ENCODE measurements around the gene RIMS4. TPM values are rescaled to one million over a fixed set of nuclear protein-coding genes. Genes with fewer than 3 reads are reported as not detected.

The RIMS4 gene
- total RNA-seq, 4 donors from 2014 or later = 1.1 to 5.6 (median 1.9) TPM; not detected in 1

GRCh38 chr20:44737116-44737515 is 73.2 kb downstream of the RIMS4 start:
- intact Hi-C loops (cut with DNase I; ENCODE audit: low total_unique reads) = loop anchor here (5.0 to 10.0 kb wide), 2 partner anchors 205 to 352 kb away; no protein-coding TSS in a partner anchor
- WGBS, 2 donors (ENCODE audit: low coverage in 1 of 2) = 97 to 100% methylated on average over 1 to 4 of the region's 4 CpGs
- DNase-seq = no peak
- H3K27ac ChIP-seq = no peak overlapping the region
- in situ Hi-C loops (cut with MboI; ENCODE audit: low pct_ligation_motif_present in 1 of 4, low pct_unique_long_range_greater_than_20kb in 1 of 4, low sequenced_read_pairs in 3 of 4) = loop anchor here in 1 of 4 donors (5.0 kb wide), 1 partner anchor 55 kb away; no protein-coding TSS in a partner anchor
- no peak overlapping the region for H3K4me3 ChIP-seq
- TF ChIP-seq, protein P1, sequence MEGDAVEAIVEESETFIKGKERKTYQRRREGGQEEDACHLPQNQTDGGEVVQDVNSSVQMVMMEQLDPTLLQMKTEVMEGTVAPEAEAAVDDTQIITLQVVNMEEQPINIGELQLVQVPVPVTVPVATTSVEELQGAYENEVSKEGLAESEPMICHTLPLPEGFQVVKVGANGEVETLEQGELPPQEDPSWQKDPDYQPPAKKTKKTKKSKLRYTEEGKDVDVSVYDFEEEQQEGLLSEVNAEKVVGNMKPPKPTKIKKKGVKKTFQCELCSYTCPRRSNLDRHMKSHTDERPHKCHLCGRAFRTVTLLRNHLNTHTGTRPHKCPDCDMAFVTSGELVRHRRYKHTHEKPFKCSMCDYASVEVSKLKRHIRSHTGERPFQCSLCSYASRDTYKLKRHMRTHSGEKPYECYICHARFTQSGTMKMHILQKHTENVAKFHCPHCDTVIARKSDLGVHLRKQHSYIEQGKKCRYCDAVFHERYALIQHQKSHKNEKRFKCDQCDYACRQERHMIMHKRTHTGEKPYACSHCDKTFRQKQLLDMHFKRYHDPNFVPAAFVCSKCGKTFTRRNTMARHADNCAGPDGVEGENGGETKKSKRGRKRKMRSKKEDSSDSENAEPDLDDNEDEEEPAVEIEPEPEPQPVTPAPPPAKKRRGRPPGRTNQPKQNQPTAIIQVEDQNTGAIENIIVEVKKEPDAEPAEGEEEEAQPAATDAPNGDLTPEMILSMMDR (IDR thresholded peaks at IDR 0.05) = no peak
- TF ChIP-seq EP300 (IDR thresholded peaks at IDR 0.05; ENCODE audit: low read depth) (no peak), POLR2AphosphoS5 (IDR thresholded peaks at IDR 0.05) (no peak)
- no peaks in the 10 kb centered on the region for H3K36me3 ChIP-seq
- no peaks in the 10 kb centered on the region for H3K9me3 ChIP-seq
- no peaks in the 10 kb centered on the region for H3K4me1 ChIP-seq
- no peaks in the 10 kb centered on the region for H3K27me3 ChIP-seq

DNA sequence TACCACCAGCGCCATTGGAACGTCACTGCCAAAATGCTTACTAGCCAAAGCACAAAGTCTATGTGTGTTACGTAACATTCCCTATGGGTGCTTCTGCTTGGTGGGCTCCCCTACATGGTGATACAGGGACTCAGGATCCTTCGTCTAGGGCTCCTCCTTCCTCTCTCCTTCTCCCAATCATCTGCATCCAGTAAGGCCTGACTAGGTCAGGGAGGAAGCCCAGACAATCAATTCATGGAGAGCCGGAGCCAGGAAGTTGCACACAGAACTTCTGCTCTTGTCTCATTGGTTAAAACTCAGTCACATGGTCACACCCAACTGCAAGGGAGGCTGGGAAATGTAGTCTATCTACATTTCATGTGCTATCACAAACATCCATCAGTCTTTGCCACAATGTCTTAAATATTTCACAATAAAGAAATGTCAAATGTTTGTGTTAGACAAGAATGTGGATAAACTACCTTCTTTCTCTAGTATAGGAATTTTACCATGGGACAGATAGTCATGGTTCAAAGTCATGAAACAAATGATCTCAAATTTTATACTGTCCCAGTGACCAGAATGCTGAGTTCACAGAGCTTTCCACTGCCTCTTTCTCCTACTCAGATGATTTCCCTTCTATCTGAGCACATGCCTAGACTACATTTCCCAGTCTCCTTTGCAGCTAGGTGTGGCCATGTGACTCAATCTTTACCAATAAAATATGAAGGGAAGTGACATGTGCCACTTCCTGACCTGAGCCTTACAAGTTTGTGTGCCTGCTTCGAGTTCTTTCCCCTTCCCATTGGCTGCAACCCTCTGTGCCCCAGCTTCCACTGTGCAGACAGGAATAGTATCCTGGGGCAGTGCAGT is 74.0 kb downstream of the RIMS4 start:
- intact Hi-C loops (cut with DNase I; ENCODE audit: low total_unique reads) (loop anchor here (5.0 to 10.0 kb wide), 2 partner anchors 204 to 352 kb away; no protein-coding TSS in a partner anchor), in situ Hi-C loops (cut with MboI; ENCODE audit: low pct_ligation_motif_present in 1 of 4, low pct_unique_long_range_greater_than_20kb in 1 of 4, low sequenced_read_pairs in 3 of 4) (loop anchor here in 1 of 4 donors (5.0 kb wide), 1 partner anchor 54 kb away; no protein-coding TSS in a partner anchor)
- H3K9me3 ChIP-seq = no peaks in the 10 kb centered on the region
- H3K4me3 ChIP-seq = no peak overlapping the region
- H3K27me3 ChIP-seq = no peaks in the 10 kb centered on the region
- H3K27ac ChIP-seq = no peak overlapping the region
- H3K4me1 ChIP-seq = no peaks in the 10 kb centered on the region
- TF ChIP-seq EP300 (IDR thresholded peaks at IDR 0.05; ENCODE audit: low read depth) = no peak
- peak in 1 of 3 donors; percentile 46 for TF ChIP-seq POLR2AphosphoS5 (IDR thresholded peaks at IDR 0.05)
- peak; percentile 44 for DNase-seq
- WGBS, 2 donors (ENCODE audit: low coverage in 1 of 2) = 38 to 58% methylated on average over 4 to 6 of the region's 6 CpGs
- H3K36me3 ChIP-seq = no peaks in the 10 kb centered on the region

- no peaks in the 10 kb centered on the region for H3K4me1 ChIP-seq
- TF ChIP-seq EP300 (IDR thresholded peaks at IDR 0.05; ENCODE audit: low read depth) (no peak), POLR2A (IDR thresholded peaks at IDR 0.05) (no peak), POLR2AphosphoS5 (IDR thresholded peaks at IDR 0.05) (no peak)
- TF ChIP-seq, protein P1 (IDR thresholded peaks at IDR 0.05) = no peak
- H3K27me3 ChIP-seq = no peaks in the 10 kb centered on the region
- 69% methylated on average over 4 of the region's 4 CpGs; no CpG with 5 or more reads in 1 of the 2 donors for whole genome bisulfite sequencing, 2 donors (ENCODE audit: low coverage in 1 of 2)
- in situ Hi-C loops (cut with MboI; ENCODE audit: low pct_ligation_motif_present in 1 of 4, low pct_unique_long_range_greater_than_20kb in 1 of 4, low sequenced_read_pairs in 3 of 4) = loop anchor here in 1 of 4 donors (5.0 kb wide), 1 partner anchor 53 kb away; no protein-coding TSS in a partner anchor
- no peaks in the 10 kb centered on the region for H3K36me3 ChIP-seq
- intact Hi-C loops (cut with DNase I; ENCODE audit: low total_unique reads) = loop anchor here (5.0 to 10.0 kb wide), 2 partner anchors 203 to 351 kb away; no protein-coding TSS in a partner anchor
- H3K4me3 ChIP-seq = no peak overlapping the region
- H3K9me3 ChIP-seq = no peaks in the 10 kb centered on the region
- DNase-seq = no peak
- no peak overlapping the region for H3K27ac ChIP-seq
Observed at GRCh38 chr20:44735816-44736169, 74.6 kb downstream of the RIMS4 start.

DNA sequence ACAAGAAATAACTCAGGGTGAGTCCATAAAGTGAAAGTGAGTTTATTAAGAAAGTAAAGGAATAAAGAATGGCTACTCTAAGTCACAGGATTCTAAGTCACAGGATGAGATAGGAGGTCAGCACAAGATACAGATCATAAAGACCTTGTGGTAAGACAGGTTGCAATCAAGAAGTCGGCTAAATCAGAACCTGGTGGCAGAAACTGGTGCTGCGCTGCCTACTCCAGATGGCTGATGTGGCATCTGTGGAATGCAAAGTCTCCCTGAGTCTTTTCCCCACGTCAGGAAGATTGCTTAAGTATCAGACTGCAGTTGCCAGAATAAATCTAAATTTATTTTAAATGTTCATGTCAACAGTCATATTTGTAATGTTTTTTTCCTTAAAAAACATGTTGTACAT is 75.4 kb downstream of the RIMS4 start:
- H3K4me3 ChIP-seq = no peak overlapping the region
- no peaks in the 10 kb centered on the region for H3K4me1 ChIP-seq
- no peaks in the 10 kb centered on the region for H3K27me3 ChIP-seq
- DNase-seq = no peak
- intact Hi-C loops (cut with DNase I; ENCODE audit: low total_unique reads) = loop anchor here (5.0 to 10.0 kb wide), 2 partner anchors 203 to 350 kb away; no protein-coding TSS in a partner anchor
- TF ChIP-seq, protein P1 (IDR thresholded peaks at IDR 0.05) = peak in 3 of 5 experiments; percentile 10 to 20 (median 10)
- TF ChIP-seq POLR2AphosphoS5 (IDR thresholded peaks at IDR 0.05) = no peak
- no peaks in the 10 kb centered on the region for H3K9me3 ChIP-seq
- H3K27ac ChIP-seq = no peak overlapping the region
- no peaks in the 10 kb centered on the region for H3K36me3 ChIP-seq
- WGBS, 2 donors (ENCODE audit: low coverage in 1 of 2) = 63 to 71% methylated on average over 3 of the region's 3 CpGs
- in situ Hi-C loops (cut with MboI; ENCODE audit: low pct_ligation_motif_present in 1 of 4, low pct_unique_long_range_greater_than_20kb in 1 of 4, low sequenced_read_pairs in 3 of 4) = loop anchor here (5.0 kb wide), 2 partner anchors 48 to 53 kb away; no protein-coding TSS in a partner anchor
